IPS-20b (cell line): Measurements from ENCODE around the gene INTS15.

Source experiments
- H3K27ac ChIP-seq: one replicate; pipeline ENCODE4 v1.5.1; 2013; ENCODE audit warnings: low read length
- H3K27me3 ChIP-seq: 2 replicates; pipeline ENCODE4 v1.6.1; 2013; ENCODE audit warnings: mild to moderate bottlenecking, low read length, inconsistent platforms; ENCODE audit not compliant: insufficient read depth
- H3K36me3 ChIP-seq: 2 replicates; pipeline ENCODE4 v1.6.1; 2013; ENCODE audit warnings: low read depth, mild to moderate bottlenecking, inconsistent platforms, low read length, moderate library complexity; ENCODE audit not compliant: insufficient read depth
- H3K4me1 ChIP-seq: 2 replicates; pipeline ENCODE4 v1.6.1; 2013; ENCODE audit warnings: mild to moderate bottlenecking, control low read depth, inconsistent platforms, low read length, moderate library complexity; ENCODE audit not compliant: insufficient read depth
- H3K4me3 ChIP-seq: 2 replicates; pipeline ENCODE4 v1.5.1; 2013; ENCODE audit warnings: mild to moderate bottlenecking, low read length, inconsistent platforms
- H3K9ac ChIP-seq: 2 replicates; pipeline ENCODE4 v1.6.1; 2013; ENCODE audit warnings: low read depth, mild to moderate bottlenecking, inconsistent platforms, low read length, moderate library complexity
- H3K9me3 ChIP-seq: 2 replicates; pipeline ENCODE4 v1.6.1; 2013; ENCODE audit warnings: mild to moderate bottlenecking, low read depth, low read length, inconsistent platforms; ENCODE audit not compliant: insufficient read depth

Gene INTS15

GRCh38 chr7:6650086-6650485, 60.3 kb downstream of the INTS15 start:
- Histone ChIP-seq H3K36me3 (peaks cover 9% of the 10 kb centered on the region; the same call in 1 of the 2 replicates), H3K4me3 (no peak overlapping the region), H3K9me3 (no peaks in the 10 kb centered on the region)

GRCh38 chr7:6650521-6651011, 60.7 kb downstream of the INTS15 start:
- H3K9ac ChIP-seq = no peak overlapping the region
- H3K27ac ChIP-seq = no peak overlapping the region
- H3K9me3 ChIP-seq = no peaks in the 10 kb centered on the region
- H3K4me1 ChIP-seq = no peaks in the 10 kb centered on the region
- H3K27me3 ChIP-seq = no peaks in the 10 kb centered on the region
- H3K36me3 ChIP-seq = peaks cover 8% of the 10 kb centered on the region; the same call in 1 of the 2 replicates
- no peak overlapping the region for H3K4me3 ChIP-seq

More at GRCh38 chr7:6650086-6650485, 60.3 kb downstream of the INTS15 start:
- H3K9ac ChIP-seq = no peak overlapping the region
- no peaks in the 10 kb centered on the region for H3K4me1 ChIP-seq
- no peak overlapping the region for H3K27ac ChIP-seq
- H3K27me3 ChIP-seq = no peaks in the 10 kb centered on the region

- Histone ChIP-seq H3K27ac (no peak overlapping the region), H3K27me3 (no peaks in the 10 kb centered on the region), H3K36me3 (peaks cover 8% of the 10 kb centered on the region; the same call in 1 of the 2 replicates), H3K9ac (no peak overlapping the region), H3K9me3 (no peaks in the 10 kb centered on the region), H3K4me3 (no peak overlapping the region), H3K4me1 (no peaks in the 10 kb centered on the region)
These were observed 62.1 kb downstream of the INTS15 start for GRCh38 chr7:6651851-6652445.

GRCh38 chr7:6652446-6653011, 62.7 kb downstream of the INTS15 start:
- no peak overlapping the region for H3K4me3 ChIP-seq
- no peak overlapping the region for H3K27ac ChIP-seq
- peaks cover 8% of the 10 kb centered on the region; the same call in 1 of the 2 replicates for H3K36me3 ChIP-seq
- H3K9me3 ChIP-seq = no peaks in the 10 kb centered on the region
- H3K9ac ChIP-seq = no peak overlapping the region
- no peaks in the 10 kb centered on the region for H3K4me1 ChIP-seq
- H3K27me3 ChIP-seq = no peaks in the 10 kb centered on the region

- Histone ChIP-seq H3K27me3 (no peaks in the 10 kb centered on the region), H3K36me3 (peaks cover 8% of the 10 kb centered on the region; the same call in 1 of the 2 replicates), H3K27ac (no peak overlapping the region), H3K9ac (no peak overlapping the region), H3K4me1 (no peaks in the 10 kb centered on the region), H3K9me3 (no peaks in the 10 kb centered on the region), H3K4me3 (no peak overlapping the region)
These were observed 63.5 kb downstream of the INTS15 start for GRCh38 chr7:6653071-6654003.

- no peaks in the 10 kb centered on the region for H3K27me3 ChIP-seq
- H3K27ac ChIP-seq = no peak overlapping the region
- H3K4me1 ChIP-seq = no peaks in the 10 kb centered on the region
- H3K9ac ChIP-seq = no peak overlapping the region
- no peak overlapping the region for H3K4me3 ChIP-seq
- no peaks in the 10 kb centered on the region for H3K9me3 ChIP-seq
- peaks cover 8% of the 10 kb centered on the region; the same call in 1 of the 2 replicates for H3K36me3 ChIP-seq
These were observed 64.5 kb downstream of the INTS15 start for GRCh38 chr7:6654113-6654841.

GRCh38 chr7:6654842-6655610, 65.2 kb downstream of the INTS15 start:
- Histone ChIP-seq H3K36me3 (peaks cover 8% of the 10 kb centered on the region; the same call in 1 of the 2 replicates), H3K9ac (no peak overlapping the region), H3K4me1 (no peaks in the 10 kb centered on the region), H3K27me3 (no peaks in the 10 kb centered on the region), H3K4me3 (no peak overlapping the region), H3K9me3 (no peaks in the 10 kb centered on the region), H3K27ac (no peak overlapping the region)

GRCh38 chr7:6655636-6656385, 66.0 kb downstream of the INTS15 start:
- Histone ChIP-seq H3K9me3 (no peaks in the 10 kb centered on the region), H3K9ac (no peak overlapping the region), H3K27ac (no peak overlapping the region), H3K27me3 (no peaks in the 10 kb centered on the region), H3K4me3 (no peak overlapping the region), H3K4me1 (no peaks in the 10 kb centered on the region), H3K36me3 (peaks cover 8% of the 10 kb centered on the region; the same call in 1 of the 2 replicates)

- Histone ChIP-seq H3K9ac (no peak overlapping the region), H3K27me3 (no peaks in the 10 kb centered on the region), H3K4me3 (no peak overlapping the region), H3K27ac (no peak overlapping the region), H3K4me1 (no peaks in the 10 kb centered on the region), H3K9me3 (no peaks in the 10 kb centered on the region), H3K36me3 (peaks cover 8% of the 10 kb centered on the region; the same call in 1 of the 2 replicates)
These were observed 66.6 kb downstream of the INTS15 start for GRCh38 chr7:6656413-6656812.
